ENCODE data around the gene MAG. TPM values are rescaled to one million over a fixed set of nuclear protein-coding genes. Genes with fewer than 3 reads are reported as not detected.

Gene MAG
- total and polyA plus RNA-seq, 2 of the 8 experiments (the other 6 are each of a cell fraction or from before 2014, with no cell fraction given) = 0.20 to 1.3 TPM

DNA sequence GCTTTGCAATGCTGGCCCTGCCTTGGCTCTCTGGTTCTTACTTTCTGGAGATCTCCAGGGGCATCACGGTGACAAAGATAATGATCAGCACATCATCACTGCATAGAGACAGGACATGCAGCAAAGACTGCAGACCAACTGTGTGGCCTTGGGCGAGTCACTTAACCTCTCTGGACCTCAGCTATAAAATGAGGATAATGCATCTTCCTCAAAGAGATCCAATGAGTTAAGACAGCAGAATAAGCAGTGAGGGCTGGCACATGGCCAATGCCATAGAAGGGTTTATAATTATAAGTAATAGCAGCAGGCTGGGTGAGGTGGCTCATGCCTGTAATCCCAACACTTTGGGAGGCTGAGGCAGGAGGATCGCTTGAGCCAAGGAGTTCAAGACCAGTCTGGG lies 2.4 kb downstream of the MAG start:
- Histone ChIP-seq H3K4me3 (ENCODE audit: extremely low read depth in 1 of 4, insufficient read depth in 2 of 4, low read depth in 3 of 4, low read length in 4 of 4) (no peak overlapping the region), H3K4ac (replicated peaks; ENCODE audit: insufficient read length, low read depth, low read length) (no peak overlapping the region), H3K56ac (replicated peaks; ENCODE audit: insufficient read length, low read depth, low read length) (no peak overlapping the region), H2AFZ (ENCODE audit: low read length) (no peak overlapping the region), H4K20me1 (replicated peaks in 1 of 2; ENCODE audit: control insufficient read depth in 1 of 2, insufficient read depth in 2 of 2, low read length in 2 of 2) (peaks cover 0 to 21% of the 10 kb centered on the region in 2 experiments), H2BK120ac (replicated peaks; ENCODE audit: low read depth, low read length) (no peak overlapping the region), H3K27me3 (replicated peaks in 1 of 4; ENCODE audit: control insufficient read depth in 3 of 4, extremely low read depth in 1 of 4, insufficient read depth in 3 of 4, low read length in 3 of 4) (peaks cover 0 to 12% (median 2%) of the 10 kb centered on the region in 4 experiments; a peak in 2 of 7 replicates), H3K27ac (ENCODE audit: low read depth, low read length) (no peak overlapping the region), H3K23ac (ENCODE audit: insufficient read length) (no peak overlapping the region), H3K36me3 (ENCODE audit: control insufficient read depth in 2 of 4, insufficient read depth in 4 of 4, low read length in 3 of 4) (no peaks in the 10 kb centered on the region; a peak in 1 of 8 replicates), H4K91ac (replicated peaks; ENCODE audit: insufficient read length, low read length) (no peak overlapping the region), H3K79me1 (ENCODE audit: low read depth, low read length) (peaks cover 3% of the 10 kb centered on the region; the same call in 1 of the 2 replicates), H3K9ac (replicated peaks in 1 of 4; ENCODE audit: extremely low read depth in 1 of 4, low read depth in 3 of 4, low read length in 3 of 4) (no peak overlapping the region), H2AK5ac (ENCODE audit: low read depth, low read length) (no peak overlapping the region), H2BK5ac (ENCODE audit: low read depth, low read length) (no peak overlapping the region), H4K5ac (ENCODE audit: insufficient read length, low read depth, low read length) (no peak overlapping the region), H3K23me2 (ENCODE audit: low read depth, low read length) (peaks cover 24% of the 10 kb centered on the region; the same call in 1 of the 2 replicates), H2BK15ac (ENCODE audit: low read length) (no peak overlapping the region), H3K18ac (ENCODE audit: extremely low read depth, low read length) (no peak overlapping the region), H3K14ac (ENCODE audit: insufficient read length) (no peak overlapping the region), H3K4me2 (ENCODE audit: insufficient read depth in 1 of 2, low read depth in 2 of 2, low read length in 2 of 2) (no peak overlapping the region), H3K4me1 (replicated peaks in 1 of 4; ENCODE audit: control insufficient read depth in 3 of 4, insufficient read depth in 4 of 4, low read length in 3 of 4) (peaks cover 0 to 24% (median 10%) of the 10 kb centered on the region in 4 experiments; a peak in 6 of 7 replicates), H3K79me2 (ENCODE audit: control insufficient read depth in 1 of 2, insufficient read depth in 2 of 2, low read length in 2 of 2) (no peaks in the 10 kb centered on the region), H3K9me3 (ENCODE audit: insufficient read depth in 2 of 2, low read depth in 1 of 2, low read length in 1 of 2) (no peaks in the 10 kb centered on the region; a peak in 1 of 4 replicates), H2BK12ac (ENCODE audit: low read depth, low read length) (no peak overlapping the region), H4K8ac (ENCODE audit: extremely low read depth, insufficient read depth, low read length) (no peak overlapping the region), H2BK20ac (ENCODE audit: low read length) (no peak overlapping the region)
- ChIA-PET POLR2A (ENCODE audit: partially characterized antibody) (interaction anchor here (0.9 to 2.9 kb wide), 6 partner anchors 9 to 63 kb away, joined by 3 to 18 read pairs (median 3); partner anchors contain the start of gene HAMP), CTCF (ENCODE audit: partially characterized antibody) (interaction anchor here (0.6 to 1.8 kb wide), 4 partner anchors 10 to 75 kb away, joined by 3 to 6 read pairs (median 4); no protein-coding TSS in a partner anchor)
- WGBS, 2 experiments (ENCODE audit: extremely low coverage in 1 of 2, insufficient coverage in 1 of 2, insufficient read length in 1 of 2, insufficient replicate concordance in 2 of 2, low coverage in 1 of 2, low lambda C conversion rate in 2 of 2, missing lambda C conversion rate in 1 of 2) = 91% methylated on average over 3 of the region's 3 CpGs; no CpG with 5 or more reads in 1 of the 2 experiments
- FAIRE-seq = no peak
- DNase-seq (ENCODE audit: low read depth in 1 of 2, low spot score in 2 of 2) = no peak
- no peak for TF ChIP-seq KDM5A (IDR thresholded peaks at IDR 0.05; ENCODE audit: low read length)
- TF ChIP-seq RFX5 (IDR thresholded peaks at IDR 0.05; ENCODE audit: borderline replicate concordance, low read depth, low read length) = no peak
- TF ChIP-seq, protein P1, sequence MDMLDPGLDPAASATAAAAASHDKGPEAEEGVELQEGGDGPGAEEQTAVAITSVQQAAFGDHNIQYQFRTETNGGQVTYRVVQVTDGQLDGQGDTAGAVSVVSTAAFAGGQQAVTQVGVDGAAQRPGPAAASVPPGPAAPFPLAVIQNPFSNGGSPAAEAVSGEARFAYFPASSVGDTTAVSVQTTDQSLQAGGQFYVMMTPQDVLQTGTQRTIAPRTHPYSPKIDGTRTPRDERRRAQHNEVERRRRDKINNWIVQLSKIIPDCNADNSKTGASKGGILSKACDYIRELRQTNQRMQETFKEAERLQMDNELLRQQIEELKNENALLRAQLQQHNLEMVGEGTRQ (IDR thresholded peaks at IDR 0.05; ENCODE audit: low read length) = no peak
- TF ChIP-seq SAP30 (IDR thresholded peaks at IDR 0.05; ENCODE audit: insufficient read depth, insufficient replicate concordance, low read length) = no peak
- TF ChIP-seq TCF12 (IDR thresholded peaks at IDR 0.05; ENCODE audit: low read depth, low read length) = no peak
- TF ChIP-seq JUND (IDR thresholded peaks at IDR 0.05; ENCODE audit: low read length) = no peak
- TF ChIP-seq PHF8 (conservative IDR thresholded peaks at IDR 0.05; ENCODE audit: low read depth, low read length) = no peak
- no peak for TF ChIP-seq ASH2L (IDR thresholded peaks at IDR 0.05; ENCODE audit: low read length)
- TF ChIP-seq CBX8 (IDR thresholded peaks at IDR 0.05; ENCODE audit: borderline replicate concordance, low read depth, low read length) = no peak
- no peak for TF ChIP-seq TAF7 (optimal IDR thresholded peaks at IDR 0.05; ENCODE audit: borderline replicate concordance, low read depth, low read length)

Data from H1 (cell line).